GM19438 (cell line): ENCODE measurements around the gene NAV2.
"Not testable (repeated sequence)": the region's sequence is repeated elsewhere in the genome, so short reads cannot be mapped to it uniquely, and the experiment has no call there.

Experiments
- ATAC-seq: cut with Tn5 transposase; IDR thresholded peaks from one replicate; pipeline ENCODE4 v1.9.1; 2021; ENCODE audit warnings: low read depth; ENCODE audit not compliant: unreplicated experiment

Gene NAV2

DNA sequence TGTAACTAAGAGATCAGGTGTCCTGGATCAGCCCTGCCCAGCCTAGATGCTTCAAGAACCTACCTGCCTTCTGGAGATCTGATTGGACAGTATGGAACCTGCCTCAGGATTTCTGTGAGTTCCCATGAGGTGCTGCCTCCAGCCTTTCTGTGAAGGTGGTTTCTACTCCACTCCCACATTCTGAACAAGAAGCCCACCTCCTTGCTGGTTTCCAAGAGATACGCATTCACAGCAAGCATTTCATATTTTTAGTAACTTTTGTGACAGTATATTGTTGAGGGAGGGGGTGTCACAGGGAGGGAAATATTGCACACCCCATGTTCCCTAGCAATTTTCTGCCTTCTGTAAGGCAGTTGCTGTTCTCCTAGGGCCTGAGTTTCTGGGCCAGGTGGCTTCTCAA is 204.4 kb downstream of the NAV2 start:
- ATAC-seq: no peak

DNA sequence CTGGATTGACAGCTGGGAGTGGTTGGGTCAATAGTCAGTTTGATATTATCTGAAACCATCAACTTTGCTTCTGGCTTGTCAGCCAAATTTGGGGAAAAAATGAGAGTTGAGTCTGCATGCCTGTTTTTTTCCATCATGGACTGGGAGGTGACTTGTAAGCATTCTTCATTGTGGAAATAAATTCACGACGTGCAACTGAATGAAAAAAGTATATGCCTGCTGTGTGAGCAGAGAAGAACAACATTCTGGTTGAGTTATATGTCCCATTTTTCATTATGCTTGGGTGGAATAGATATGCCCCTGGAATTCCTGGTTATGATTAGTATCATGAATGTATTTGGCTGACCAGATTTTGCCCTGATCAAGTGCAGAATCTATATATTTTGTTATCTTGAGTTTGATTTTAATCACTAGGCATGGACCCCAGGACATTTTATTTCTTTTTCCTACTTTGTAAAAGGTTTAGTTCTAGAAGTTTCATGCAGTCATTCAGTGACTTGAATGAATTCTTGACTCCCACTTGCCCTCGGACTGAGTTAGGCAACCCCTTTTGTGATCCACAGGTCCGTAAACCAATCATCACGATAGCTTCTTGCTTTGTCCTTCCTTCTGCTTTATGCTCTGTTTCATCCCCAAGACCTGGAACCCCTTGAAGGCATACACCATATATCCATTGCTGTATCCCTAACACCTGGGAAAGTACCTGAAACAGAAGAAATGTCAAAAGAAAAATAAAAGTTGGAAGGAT is 205.8 kb downstream of the NAV2 start:
- no peak for ATAC-seq

DNA sequence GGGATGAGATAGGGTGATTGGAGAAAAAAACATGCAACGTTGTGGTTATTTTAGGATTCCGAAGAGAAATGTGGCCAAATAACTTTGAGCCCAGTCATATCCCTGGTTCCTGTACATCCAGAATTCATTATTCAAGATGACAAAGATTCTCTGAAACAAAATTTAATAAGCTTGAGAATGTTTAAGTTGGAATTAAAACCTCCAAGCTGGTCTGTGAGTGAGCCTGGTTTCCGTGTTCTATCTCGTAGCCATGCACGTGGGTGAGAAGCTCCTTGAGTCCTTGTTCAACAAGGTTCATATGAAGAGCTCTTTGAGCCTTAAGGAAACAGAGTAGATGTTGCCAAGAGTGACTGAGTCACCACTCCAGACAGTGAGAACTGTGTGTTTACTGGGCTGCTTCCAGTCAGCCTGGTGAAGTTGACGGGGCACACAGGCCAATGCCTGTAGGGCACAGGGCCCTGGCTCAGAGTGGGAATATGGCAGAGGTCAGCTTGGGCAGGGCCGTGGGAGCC is 206.5 kb downstream of the NAV2 start:
- no peak for ATAC-seq

DNA sequence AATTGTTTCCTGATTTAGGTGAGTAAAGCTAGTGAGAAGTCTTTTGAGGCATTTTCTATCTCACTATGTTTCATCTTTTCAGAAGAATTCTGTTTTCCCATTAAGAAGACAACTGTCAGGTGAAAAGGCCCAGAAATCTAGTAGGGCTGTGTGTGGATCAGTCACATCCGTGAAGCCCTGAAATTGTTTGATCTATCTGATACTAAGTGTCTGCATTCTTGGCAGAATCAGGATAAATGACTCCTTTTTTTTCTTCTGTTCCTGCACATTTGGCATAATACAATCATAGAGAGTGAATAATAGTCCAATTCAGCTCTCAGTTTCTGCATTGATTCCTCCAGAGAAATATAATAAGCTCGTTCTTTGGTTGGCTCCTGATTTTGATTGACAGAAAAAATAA is 208.3 kb downstream of the NAV2 start:
- ATAC-seq: no peak

DNA sequence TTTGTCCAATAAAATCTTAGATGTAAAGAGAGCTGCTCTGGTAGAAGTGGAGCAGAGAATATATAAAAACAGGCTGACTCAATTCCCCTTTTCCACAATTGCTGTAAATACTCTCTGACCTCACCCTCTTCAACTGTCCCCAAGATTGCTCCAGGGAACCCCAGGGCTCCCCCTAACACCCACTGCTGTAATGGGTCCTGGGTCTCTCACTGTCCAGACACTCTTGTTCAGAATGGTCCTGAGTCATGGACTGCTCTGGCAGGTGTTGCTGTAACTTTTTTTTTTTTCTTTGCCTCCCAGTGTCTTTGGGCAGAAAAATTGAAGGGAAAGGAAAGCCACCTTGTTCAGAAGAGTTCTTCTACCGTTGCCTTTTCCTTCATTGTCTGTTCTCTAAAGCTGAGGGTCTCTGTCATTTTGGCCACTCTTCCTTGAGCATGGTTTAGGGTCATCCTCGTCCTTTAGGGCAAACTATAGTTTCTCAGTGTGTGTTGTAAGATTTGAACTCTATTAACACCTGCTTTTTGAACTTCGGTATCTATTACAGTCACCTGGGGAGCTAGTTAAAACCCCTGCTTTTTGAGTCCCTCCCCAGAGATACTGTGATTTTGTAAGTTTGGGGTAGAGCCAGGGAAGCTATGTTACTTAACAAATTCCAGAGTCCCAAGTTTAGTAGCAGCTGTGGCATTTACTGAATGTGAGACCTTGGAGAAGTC is 209.5 kb downstream of the NAV2 start:
- ATAC-seq: no peak

DNA sequence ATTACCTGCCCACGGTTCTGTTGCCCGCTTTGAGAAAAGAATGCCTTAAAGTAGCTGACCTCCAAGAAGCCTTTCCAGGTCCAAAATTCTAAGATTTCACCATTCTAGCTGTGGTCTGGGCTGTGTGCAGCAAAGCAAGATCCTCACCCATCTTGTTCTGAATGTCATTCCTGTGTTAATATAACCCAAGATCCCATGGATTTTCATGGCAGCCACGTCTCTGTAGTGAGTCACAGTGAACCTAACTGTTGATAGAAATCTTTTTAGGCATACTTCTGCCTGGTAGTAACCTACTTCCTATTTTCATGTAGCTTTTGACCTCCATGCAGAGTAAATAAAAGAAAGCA is 210.0 kb downstream of the NAV2 start:
- ATAC-seq: no peak

DNA sequence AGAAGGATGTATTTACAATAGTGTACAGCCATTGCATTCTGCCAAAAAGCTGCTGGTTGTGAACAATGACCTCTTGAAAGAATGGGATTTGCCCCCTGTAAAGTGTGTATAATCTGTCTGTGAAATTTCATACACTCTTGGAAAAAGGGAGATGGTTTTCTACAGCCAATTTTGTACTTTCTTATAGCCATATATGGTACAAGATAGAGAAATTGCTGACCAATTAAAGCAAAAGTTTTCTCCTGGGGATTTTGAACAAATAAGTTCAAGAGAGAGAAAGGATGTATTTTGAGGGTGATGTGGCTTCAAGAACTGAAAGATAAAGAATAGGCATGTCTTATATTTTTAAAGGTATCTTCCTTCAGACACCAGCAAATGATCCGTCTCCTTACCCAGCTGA is 211.0 kb downstream of the NAV2 start:
- ATAC-seq: no peak

DNA sequence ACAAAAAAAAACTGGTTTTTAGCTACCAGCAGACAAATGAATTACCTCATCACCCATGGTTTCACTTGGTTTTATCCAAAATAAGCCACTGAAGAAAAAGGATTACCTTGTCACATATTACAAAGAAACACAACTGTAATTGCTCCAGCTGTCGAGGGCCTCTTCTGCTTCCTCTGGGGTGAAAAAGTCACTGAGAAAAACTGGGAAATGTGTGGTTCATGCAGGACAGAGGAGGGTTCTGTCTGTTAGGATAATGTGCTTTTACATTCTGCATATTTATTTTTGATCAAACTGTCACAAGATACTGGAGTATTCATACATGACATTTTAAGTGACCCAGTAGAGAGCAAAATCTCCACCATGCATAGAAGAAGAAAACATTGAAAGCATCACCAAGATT is 211.7 kb downstream of the NAV2 start:
- no peak for ATAC-seq

DNA sequence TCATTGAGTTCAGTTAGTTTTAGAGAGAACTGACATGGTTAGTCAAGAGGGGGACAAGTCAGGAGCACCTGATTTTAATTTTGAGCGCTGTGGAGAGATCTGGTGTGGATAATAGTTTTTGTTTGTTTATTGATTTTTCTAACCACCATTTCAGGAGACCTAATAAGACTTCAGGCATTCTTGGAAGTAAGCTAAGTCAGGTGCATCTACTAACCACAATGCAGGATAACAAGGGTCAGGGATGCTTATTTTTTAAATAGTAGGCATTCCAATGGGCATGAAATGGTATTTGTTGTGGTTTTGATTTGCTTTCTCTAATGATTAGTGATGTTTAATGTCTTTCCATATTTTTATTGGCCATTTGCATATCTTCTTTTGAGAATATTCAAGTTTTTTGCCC is 212.1 kb downstream of the NAV2 start:
- no peak for ATAC-seq

DNA sequence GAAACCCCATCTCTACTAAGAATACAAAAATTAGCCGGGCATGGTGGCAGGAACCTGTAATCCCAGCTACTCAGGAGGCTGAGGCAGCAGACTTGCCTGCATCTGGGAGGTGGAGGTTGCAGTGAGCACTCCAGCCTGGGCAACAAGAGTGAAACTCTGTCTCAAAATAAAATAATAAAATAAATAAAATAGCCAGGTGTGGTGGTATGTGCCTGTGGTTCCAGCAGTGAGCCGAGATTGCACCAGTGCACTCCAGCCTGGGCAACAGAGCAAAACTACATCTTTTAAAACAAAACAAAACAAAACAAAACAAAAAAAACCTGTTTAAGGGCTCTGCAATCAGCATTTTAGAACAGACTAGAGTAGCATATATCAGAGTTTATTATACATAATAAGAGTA is 214.8 kb downstream of the NAV2 start:
- ATAC-seq: not testable (repeated sequence)

DNA sequence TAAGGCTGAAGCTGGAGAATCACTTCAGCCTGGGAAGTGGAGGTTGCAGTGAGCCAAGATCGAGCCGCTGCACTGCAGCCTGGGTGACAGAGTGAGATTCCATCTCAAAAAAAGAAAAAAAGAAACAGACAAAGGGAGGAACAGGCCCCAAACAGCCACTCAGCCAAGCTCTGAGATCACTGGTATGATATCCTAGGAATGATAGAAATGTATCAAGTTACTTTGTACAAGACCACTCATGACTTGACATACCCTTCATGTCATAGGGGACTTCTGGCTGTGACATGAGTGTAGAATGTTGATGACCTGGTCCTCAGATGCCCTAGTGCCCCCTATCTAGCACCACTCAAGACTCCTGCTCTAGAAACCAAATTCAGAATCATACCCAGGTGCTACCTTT is 216.5 kb downstream of the NAV2 start:
- no peak for ATAC-seq

DNA sequence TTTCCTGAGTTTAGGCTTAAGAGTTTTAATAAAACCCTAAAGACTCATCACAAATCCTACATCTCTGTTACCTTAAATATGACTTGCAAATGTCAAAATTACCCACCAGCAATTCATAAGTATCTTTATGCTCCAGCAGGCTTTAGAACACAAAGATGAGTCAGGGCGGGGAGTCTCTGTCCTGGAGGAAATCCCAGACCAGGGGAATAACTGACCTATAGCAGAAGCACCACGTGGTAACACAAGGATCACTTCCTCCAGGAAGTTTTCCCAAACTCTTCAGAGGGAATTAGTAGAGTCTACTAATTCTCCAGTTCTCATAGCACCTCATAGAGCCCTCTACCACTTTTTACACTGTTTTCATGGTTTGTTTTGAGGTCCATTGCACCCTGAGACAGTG is 217.0 kb downstream of the NAV2 start:
- ATAC-seq: no peak

DNA sequence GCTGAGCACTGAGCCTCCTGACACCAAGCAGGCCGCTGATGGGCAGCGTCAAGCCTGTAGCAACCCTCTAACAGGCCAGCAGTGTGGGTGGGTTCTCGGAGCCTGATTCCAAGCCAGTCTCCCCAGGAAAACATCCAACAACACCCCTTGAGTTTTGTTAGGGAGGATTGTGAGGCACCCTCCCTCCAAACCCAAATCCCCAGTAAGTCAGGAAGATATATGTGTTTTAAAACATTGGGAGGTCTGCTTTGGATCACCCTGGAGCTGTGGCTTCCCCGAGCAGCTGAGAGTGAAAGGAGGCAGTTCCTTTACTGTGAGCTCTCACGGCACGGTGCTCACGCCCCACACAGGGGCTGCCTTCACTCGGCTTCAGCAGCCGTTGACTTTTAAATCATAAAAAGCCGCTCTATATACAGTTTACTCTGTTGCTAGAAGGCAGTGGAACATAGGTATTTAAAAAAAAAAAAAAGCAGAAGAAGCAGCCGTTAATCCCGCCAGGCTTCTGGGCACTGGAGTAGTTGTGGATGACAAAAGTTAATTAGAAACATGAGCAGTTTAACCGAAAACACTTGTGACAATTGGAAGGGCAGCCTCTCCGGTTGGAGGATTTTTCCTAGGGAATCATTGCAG is 218.6 kb downstream of the NAV2 start:
- ATAC-seq: no peak

DNA sequence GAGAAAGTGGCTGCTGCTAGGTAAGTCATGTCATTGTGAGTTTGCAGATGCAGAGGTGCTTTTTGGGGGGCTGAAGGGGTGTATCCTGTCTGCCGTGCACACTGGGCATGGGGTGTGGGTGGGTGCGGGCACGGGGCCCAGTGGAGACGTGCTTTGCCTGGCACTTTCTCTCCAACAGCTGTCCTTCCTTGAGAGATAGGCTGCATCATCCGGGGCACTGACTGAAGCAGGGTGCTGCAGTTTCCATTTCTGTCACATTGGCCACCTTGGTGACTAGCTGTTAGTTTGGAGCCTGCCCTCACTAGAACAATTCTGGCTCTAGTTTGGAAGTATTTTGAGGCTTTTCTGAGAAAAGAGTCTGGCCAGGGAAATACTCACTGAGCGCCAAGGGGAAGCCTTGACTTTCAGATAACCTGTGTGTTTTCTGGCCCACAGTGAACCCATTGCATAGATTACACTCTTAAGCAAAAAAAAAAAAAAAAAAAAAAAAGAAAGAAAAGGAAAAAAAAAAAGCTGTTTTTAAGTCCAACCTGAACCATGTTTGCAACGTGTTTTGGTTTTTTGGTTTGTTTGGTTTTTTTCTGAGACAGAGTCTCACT is 219.2 kb downstream of the NAV2 start:
- no peak for ATAC-seq

DNA sequence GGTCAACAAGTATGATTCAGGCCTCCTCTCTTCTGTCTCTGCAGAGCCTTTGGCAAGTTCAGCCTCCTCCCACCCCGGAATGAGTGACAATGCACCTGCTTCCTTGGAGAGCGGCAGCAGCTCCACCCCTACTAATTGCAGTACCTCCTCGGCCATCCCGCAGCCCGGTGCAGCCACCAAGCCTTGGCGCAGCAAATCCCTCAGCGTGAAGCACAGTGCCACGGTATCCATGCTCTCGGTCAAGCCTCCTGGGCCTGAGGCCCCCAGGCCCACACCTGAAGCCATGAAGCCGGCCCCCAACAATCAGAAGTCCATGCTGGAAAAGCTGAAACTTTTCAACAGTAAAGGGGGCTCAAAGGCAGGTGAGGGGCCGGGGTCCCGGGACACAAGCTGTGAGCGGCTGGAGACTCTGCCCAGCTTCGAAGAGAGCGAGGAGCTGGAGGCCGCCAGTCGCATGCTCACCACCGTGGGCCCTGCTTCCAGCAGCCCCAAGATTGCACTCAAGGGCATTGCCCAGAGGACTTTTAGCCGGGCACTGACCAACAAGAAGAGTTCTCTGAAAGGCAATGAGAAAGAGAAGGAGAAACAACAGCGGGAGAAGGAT is 220.6 kb downstream of the NAV2 start:
- ATAC-seq: no peak

DNA sequence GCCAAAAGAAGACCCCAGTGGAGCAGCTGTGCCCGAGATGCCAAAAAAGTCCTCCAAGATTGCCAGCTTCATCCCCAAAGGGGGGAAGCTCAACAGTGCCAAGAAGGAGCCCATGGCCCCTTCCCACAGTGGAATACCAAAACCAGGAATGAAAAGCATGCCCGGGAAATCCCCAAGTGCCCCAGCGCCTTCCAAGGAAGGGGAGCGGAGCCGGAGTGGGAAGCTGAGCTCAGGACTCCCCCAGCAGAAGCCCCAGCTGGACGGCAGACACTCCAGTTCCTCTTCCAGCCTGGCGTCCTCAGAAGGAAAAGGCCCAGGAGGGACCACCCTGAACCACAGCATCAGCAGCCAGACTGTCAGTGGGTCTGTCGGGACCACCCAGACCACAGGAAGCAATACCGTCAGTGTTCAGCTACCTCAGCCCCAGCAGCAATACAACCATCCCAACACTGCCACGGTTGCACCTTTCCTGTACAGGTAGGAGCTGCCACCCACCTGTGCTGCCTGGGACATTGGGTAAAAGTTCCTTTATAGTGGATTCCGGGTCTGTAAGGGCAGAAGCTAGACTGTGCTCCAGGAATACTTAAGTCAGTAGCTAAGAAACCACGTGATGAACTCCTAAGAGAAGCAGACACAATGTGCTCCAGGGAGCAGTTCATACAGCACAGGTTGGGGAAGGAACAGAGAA is 221.3 kb downstream of the NAV2 start:
- ATAC-seq: no peak

DNA sequence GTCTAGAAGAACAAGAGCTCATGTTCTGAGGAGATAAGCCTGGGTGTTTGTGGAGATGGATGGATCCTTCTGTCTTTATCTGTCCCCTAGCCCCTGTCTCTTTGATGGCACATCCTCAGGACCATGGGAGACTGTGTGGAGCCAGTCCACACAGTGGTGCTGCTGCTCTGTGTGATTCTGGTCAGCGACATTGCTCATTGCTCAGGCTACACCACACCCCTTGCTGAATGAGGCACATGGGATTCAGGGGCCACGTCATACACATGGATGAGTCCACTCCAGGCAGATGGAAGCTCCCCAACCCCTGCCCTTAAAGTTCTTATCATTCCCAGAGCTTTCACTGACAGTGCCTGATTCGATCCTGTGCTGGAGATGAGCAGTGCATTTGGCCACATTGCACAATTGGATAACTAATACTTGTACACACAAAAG is 222.2 kb downstream of the NAV2 start:
- no peak for ATAC-seq

DNA sequence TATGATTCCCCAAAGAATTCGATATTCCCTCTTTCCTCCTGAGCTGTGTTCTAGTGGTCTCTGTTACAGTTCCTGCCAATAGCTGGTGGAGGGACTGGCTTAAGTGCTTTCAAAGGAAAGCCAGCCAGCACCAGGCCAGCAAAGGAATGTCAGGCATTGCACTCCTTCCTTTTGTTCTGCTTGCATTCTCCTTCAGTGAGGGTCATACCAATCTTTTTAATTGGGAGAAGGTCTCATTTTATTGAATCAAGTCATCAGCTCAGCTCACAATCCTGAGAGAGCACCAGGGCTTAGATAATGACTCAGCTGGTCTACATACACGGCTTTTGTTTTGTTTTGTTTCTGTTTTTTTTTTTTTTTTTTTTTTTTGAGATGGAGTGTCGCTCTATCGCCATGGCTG is 222.9 kb downstream of the NAV2 start:
- ATAC-seq: no peak

DNA sequence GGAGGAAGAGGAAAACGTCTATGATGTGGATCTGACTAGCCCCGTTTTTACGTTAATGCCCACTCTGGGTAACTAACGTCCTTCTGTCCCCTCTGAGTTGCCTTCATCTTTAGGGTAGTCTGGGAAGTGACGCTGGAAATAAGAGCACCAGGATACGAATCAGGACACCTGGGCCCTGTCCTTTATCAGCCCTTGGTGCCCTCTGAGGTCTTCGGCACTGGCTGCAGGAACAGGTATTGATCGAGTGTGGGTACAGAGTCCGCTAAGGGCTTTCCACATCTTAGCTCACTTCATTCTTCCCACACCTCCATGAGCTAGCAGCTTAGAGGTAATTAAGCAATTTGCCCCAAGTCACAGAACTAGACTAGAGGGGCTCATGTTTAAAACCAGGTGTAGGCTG is 223.8 kb downstream of the NAV2 start:
- no peak for ATAC-seq

DNA sequence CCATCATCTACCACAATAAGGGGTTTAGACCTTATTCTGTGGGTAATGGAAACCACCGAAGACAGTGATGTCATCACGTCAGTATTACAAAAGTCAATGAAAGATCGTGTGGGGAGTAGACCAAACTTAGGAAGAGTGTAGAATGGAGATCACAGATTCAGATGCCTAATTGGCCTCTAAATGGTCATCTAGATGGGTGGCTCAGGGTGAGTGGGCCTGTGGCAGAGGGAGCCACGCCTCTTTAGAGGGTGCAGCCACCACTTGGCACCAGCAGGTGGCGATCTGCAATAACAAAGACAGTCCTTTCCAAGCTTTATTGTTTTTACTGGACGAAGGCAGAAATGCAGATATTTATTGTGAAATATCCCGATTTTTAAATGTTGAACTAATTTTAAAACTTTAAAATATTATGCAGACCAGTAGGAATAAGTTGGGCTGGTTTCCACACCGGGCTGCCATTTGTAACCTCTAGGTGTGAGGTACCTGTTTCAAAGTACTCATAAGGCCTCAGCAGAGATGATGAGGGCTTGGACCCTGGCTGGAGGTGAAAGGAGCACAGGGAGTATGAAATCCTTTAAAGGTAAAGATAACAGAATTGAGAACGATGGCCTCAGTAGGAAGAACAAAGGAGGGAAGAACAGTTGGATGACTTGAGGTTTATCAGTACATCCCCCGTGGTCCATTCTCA is 225.7 kb downstream of the NAV2 start:
- peak; percentile 47 for ATAC-seq
